HG03571 (cell line): Measurements from ENCODE around the gene HSPB8.

ENCODE experiments used
- ATAC-seq: cut with Tn5 transposase; IDR thresholded peaks from one replicate; pipeline ENCODE4 v1.9.1; 2021; ENCODE audit not compliant: unreplicated experiment

The HSPB8 gene, protein sequence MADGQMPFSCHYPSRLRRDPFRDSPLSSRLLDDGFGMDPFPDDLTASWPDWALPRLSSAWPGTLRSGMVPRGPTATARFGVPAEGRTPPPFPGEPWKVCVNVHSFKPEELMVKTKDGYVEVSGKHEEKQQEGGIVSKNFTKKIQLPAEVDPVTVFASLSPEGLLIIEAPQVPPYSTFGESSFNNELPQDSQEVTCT

DNA sequence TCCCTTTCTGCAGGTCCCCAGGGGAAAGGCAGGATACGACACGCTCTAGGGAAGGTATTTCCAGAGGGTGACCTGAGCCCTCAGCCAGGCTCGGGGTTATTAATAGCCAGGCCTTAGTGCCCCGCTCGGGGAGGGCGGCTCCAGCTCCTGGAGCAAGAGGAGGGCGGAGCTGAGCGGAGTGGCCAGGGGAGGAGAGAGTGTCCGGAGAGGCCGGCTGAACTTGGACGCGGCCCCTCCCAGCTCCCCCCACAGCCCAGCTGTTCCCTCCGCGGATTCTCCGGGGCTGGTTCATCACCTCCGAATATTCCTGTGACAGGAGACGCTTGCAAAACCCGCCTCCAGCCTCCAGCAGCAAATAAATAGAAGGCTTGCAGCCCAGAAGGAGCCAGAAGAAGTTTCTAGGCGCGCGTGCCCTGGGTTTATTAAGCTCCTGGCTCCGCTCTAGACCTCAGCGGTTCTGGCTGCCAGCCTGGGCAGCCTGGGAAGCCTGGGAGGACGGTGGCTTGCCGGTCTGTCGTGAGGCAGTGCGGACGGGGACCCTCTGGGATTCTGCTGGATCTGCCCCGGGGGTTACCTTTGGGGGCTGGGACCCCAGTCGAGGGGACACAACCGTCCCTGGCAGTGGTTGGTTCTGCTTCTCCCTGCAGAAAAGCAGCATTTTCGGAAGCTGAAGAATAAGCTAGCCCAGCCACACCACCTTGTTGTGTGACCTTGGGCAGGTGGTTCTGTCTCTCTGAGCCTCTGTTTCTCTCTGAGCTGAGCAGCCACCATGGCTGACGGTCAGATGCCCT lies at the start of gene HSPB8:
TSS of gene HSPB8 (plus strand) at position 388 of the 791 bp plus-strand sequence. CDS start at position 770, 382 bp downstream.
- ATAC-seq: no peak

DNA sequence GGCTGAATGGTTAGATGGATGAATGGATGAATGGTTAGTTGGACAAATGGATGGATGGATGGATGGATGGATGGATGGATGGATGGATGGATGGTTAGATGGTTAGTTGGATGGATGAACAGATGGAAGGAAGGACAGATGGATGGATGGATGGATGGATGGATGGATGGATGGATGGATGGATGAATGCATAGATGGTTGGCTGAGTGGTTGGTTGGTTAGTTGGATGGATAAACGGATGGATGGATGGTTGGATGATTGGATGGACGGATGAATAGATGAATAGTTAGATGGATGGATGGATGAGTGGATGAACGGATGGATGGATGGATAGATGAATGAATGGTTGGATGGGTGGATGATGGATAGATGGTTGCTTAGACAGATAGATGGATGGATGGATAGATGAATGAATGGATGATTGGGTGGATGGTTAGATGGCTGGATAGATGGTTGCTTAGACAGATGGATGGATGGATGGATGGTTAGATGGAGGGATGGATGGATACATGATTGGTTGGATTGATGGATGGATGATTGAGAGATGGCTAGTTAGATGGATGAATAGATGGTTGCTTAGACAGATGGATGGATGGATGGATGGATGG lies 48.8 kb upstream of the HSPB8 start:
- ATAC-seq: no peak

DNA sequence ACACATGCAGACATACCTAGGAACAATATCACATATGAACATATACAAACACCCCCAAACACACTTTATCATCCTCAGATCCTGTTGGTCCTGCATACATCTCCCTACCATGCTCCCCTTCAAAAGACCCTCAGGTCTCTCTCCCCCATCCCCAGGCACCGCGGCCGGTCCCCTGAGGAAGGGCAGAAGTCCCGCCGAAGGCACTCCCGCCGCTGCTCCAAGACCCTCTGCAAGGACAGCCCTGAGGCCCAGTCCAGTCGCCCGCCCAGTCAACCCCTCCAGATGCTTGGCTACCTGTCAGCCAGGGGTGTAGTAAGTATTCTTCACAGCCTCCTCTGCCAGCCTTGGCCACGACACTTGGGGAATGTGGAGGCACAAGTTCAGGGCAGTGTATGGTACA lies 48.2 kb upstream of the HSPB8 start:
- ATAC-seq: no peak

DNA sequence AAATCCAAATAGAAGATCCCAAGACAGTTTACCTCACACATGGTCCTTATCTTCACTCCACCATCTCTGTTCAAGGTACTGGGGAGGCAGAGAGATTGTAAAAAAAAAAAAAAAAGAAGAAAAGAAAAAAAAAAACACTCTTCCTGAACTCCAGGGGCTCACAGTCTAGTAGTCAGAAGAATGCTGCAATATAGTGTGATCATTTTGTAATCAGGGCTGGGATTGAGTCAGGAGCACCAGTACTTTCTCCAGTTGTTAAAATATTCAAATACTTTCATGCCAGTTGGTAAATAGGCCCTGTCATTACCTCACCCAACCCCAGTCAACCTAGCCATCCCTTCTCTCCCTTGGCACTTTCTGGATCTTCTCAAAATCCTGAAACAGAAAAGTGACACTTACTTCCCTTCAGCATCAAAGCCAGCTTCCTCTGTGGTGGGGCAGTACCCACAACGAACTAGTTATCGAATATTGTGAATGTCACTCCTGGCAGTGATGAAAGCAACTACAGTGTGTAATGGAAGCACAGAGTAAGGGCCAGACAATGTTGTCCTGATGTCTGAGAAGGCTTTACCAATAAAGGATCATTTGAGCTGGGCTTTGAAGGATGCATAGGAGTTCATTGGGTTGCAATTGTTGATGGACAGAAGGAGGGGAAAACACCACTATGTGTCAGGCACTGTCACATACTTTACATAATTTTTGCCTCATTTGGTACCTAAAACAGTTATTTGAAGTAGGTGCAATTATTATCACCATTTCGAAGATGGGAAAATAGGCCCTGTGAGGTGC lies 44.3 kb upstream of the HSPB8 start:
- no peak for ATAC-seq

DNA sequence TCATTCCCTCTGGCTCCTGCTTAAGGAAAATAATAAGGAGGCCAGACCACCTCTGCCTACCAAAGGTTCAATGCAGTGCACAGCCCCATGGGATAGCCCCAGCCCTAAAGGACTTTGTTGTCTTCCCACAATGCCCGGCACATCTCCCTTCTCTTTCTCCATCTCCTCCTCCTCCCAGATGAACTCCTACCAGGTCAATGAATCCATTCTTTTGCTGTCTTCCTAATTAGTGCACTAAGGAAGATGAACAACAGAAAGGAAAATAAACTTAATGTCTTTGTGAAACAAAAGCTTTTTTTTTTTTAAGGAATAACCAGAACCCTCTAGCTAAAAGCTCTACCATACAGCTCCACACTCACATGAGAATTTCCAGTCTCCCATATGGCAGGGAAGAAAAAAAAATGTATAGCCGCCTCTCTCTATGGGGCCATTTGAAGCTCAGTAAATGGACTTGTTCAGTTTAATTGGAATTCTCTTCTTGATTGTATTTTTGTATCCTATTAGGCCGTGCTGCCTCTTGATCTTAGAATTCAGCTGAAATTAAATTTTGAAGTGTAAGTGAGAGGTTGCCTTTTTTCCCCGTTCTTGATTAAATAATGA lies 41.8 kb upstream of the HSPB8 start:
- ATAC-seq: no peak

DNA sequence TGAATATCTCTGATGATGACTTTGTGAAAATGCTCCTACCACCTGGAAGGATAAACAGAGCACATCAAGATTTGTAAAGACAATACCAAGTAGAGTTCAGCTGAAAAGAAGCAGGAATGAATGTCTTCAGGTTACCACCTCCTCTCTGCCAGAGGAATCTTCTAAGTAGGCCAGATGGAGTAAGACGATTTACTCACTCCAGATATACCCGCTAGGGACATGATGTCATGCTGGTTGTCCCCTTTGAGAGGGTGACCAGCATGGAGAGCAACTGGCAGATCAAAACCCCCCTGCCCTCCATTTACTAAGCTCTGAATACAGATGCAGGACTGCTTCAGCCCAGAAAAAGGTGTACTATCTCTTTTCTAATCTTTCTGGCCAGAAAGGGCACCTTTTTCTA lies 39.3 kb upstream of the HSPB8 start:
- no peak for ATAC-seq

DNA sequence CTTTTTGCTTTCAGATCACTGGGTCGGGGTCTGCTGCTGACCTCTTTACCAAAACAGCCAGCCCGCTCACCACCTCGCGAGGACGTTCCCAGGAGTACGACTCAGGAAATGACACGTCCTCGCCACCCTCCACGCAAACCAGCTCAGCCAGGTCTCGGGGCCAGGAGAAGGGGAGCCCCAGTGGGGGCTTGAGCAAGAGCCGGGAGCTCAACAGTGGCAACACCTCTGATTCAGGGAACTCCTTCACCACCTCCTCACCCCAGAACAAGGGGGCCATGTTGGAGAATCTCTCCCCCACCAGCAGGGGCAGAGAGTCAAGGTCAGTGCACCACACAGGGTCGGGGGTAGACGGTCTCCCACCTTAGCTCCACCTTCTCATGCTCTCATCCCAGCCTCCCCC lies 33.4 kb upstream of the HSPB8 start:
- ATAC-seq: no peak

DNA sequence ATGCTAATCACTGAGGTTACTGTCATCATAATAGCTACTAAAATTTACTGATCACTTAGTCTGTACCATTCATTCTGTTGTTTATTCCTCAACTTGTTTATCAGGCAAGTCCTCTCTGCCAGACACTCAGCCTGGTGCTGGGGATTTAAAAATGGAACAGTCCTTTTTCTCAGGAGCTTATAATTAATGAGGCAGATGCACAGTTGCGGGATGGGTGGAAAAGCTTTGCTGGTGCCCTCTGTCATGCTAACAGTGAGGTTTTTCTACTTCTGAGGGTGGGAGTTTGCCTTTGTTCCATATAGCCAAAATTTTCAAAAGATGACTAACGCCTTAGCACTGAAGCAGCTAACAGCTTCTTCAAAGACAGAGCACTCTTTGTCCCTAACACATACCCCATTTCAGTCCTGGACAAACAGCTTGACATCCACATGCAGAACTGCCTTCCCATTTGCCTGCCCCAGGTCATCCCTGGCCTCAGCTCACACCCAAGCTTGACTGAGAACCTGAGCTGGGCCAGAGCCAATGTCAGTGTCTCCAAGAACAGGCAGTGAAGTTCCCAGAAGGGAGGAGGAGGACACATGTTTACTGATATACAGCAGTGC lies 30.8 kb upstream of the HSPB8 start:
- no peak for ATAC-seq

DNA sequence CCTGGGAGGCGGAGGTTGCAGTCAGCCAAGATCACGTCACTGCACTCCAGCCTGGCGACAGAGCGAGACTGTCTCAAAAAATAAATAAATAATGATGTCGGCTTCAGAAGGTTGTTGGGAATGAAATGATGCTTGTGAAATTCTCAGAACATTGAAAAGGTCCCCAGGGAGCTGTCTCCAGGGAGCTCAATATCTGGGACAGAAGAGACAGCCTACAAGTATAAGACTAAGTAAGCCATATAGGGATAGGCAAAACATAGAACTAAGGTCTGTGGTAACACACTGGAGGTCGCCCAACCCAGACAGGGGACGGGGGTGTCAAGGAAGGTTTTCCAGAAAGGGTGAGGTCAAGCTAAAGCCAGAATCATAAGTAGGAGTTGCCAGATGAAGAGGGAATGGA lies 29.5 kb upstream of the HSPB8 start:
- no peak for ATAC-seq

DNA sequence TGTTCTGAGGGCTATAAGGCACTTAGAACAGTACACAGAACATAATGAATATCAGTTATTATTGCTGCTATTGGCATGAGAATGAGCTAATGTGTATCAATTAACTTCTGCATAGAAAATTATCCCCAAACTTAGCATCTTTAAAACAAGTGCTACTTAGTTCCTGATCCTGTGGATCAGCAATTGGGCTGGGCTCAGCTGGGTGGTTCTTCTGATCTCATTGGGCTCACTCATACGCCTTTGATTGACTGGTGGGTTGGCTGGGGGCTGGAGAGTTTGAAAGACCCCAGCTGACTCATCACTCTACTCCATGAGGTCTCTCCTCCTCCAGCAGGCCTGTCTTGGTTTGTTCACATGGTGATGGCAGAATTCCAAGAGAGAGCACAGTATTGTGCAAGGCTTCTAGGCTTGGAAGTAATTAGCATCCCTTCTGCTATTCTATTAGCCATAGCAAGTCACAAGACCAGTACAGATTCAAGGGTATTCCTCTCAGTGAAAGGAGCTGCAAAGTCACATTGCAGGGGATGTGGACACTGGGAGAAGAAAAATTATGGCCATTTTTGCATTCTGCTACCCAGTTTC lies 27.2 kb upstream of the HSPB8 start:
- ATAC-seq: no peak

DNA sequence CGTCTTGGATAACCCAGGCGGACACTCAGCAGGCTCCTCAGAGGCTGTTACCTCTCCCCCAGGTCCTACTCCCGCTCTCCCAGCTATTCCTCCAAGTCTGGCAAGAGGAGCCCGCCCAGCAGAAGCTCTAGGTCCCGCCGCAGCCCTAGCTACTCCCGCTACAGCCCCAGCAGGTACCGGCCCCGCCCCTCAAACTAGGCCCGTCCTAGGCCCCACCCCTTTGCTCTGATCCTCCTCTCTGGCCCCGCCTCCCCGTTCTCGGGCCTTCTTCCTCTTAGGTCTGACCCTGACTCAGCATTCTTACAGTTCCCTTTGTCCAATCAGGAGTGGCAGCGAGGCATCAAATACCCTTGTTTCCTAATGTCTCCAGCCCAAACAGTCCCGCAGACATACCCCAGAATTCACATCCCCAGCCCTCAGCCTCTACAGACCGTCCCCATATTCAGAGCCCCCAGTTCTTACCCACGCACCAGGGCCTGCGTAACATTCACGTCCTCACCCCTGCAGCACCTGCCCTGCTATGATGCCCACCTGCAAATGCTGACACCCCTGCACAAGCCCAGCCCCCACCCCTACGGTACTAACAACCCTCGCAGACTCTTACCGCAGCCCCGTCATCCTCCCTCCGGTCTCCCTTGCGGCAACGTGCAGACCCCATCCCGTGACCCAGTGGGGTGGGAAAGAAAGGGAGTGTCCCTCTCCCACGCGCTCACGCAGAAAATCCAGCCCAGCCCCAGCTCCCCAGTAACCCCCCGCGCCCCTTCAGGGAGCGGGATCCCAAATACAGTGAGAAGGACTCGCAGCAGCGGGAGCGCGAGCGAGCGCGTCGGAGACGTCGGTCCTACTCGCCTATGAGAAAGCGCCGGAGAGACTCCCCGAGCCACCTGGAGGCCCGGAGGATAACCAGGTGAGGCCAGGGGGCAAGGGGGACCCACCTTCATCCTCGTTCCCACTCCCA lies 25.0 kb upstream of the HSPB8 start:
- ATAC-seq: no peak

DNA sequence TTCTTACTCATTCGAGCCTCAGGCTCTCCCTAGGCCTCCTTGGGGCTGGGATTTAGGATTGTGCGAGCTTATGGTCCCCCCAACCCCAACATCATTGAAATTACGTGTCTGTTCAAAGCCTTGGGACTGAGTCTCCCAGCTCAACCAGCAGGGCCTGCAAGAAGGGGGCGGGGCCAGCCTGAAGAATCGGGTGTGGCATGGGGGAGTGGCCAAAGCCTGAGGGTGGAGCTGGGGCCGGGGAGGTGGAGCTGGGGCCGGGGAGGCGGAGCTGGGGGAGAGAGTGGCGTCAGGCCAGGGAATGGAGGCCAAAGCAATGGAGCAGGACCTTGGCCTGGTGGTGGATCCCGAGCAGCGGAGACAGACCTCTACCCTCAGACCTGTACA lies 24.3 kb upstream of the HSPB8 start:
- ATAC-seq: no peak

DNA sequence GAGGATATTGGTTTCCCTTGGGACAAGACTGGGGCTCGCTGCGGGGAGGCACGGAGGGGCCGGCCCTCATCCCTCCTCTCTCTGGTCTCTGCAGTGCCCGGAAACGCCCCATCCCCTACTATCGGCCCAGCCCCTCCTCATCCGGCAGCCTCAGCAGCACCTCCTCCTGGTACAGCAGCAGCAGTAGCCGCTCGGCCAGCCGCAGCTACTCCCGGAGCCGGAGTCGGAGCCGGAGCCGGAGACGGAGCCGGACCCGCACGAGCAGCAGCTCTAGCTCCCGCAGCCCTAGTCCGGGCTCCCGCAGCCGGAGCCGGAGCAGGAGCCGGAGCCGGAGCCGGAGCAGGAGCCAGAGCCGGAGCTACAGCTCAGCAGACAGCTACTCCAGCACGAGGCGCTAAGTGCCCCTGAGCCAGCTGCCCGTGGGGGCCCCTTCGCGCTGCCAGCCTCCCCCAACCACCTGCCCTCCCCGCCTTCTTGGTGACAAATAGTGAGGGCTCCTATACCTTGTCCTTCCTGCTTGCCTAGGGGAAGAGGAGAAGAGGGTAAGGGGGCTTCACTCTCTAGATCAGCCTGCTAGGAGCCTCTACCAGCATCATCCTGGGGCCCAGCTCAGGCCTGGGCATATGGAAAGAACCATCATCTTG lies 22.2 kb upstream of the HSPB8 start:
- ATAC-seq: no peak

DNA sequence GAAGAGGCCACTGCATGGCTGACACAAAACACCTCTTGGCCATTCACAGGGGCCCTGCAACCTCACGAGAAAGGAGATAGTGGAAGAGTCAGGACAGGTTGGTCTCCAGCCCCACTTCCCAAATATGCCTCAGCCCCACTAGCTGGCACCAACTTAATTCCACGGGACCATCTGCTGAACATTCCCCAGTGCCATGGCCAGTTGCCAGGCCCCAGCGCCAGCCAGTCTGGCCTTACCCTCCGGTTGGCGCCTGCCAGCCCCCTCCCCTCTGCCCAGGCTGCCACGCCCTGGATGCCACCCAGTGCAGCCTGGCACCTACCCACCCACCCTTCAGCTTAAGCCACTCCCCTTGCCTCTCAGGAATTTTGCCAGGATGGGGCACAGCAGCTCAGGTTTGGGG lies 21.2 kb upstream of the HSPB8 start:
- ATAC-seq: no peak

DNA sequence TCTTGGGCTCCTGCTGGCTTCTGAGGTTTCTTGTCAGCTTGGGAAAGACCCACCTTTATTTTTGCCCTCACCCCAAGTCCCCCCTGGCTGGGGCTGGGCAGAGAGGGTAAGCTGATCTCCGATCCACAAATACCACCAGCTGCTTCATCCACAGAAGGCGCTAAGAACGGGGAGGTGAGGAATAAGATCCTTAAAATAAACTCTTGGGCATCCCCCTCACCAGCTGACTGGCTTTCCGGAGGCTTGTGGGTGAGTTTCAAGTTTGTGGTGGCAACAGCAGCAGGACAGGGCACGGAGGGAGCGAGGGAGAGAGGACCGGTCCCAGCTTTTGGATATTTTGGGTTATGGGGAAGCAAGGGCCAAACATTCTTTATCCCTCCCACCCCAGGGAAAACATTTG lies 20.8 kb upstream of the HSPB8 start:
- ATAC-seq: no peak

DNA sequence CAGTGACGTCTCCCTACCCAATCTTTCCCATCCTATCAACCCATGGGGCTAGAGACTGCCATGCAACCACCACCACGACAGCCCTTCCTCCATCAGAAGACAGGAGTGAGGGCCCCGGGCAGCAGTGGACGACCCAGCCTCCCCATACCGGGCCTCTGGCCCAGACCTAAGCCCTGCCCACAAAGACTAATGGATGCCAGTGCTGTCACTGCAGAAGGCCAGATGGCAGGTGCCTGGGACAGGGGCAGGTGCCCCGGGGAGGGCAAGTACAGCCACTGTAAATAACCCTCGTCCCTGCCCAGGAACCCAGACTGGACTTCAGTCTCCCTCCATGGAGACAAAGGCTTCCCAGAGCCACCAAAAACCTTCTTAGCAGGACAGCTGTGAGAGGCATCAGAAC lies 20.3 kb upstream of the HSPB8 start:
- no peak for ATAC-seq

DNA sequence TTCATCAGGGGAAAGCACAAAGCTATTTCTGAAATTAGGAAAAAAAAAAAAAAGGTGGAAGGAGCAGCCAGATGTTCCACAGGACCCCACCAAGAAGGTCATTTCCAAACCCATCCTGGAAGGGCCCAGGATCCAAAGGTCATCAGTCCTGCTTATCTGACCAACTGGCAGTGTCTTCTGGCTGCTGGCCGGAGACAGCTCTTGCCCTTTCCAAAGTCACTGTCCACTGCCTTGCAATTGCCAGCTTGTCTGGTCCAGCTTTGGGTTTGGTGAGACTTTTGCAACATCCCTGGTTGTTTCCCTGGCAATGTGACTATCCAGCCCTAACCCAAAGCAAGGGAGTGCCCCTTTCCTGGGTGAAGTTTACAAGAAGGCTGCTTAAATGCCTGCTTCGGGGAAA lies 18.9 kb upstream of the HSPB8 start:
- no peak for ATAC-seq

DNA sequence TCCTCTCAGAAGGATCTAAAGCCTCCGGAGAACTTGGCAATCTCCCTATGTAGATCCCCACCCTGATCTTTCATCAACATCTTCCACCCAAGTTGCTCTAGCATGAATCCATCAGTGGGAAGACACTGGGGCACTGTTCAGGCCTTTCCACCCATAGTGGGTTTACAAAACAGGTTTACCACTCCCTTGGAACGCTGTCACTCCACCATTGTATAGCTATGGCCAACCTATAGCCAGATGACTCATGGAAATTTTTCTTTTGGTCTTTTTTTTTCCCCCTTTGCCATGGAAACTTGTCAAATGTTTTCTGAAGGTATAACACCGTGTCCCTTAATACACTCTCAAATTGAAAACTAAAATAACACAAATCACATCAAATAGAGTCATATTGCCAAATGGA lies 10.8 kb upstream of the HSPB8 start:
- ATAC-seq: no peak

DNA sequence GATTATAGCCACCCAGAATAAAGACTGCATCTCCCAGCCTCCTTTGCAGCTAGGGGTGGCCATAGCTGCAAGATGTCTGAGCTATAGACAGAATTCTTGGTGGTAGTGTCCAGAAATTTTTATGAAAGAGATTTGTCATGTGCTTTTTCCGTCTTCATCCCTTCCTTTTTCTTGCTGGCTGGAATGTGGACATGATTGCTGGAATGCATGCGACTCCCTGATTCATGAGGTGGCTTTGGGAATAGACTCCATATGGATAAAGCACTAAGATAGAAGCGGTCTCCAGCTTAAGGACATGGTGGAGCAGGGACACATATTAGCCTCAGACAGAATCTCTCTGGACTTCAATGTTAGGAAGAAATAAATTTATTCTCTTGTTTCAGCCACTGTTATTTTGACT lies 10.0 kb upstream of the HSPB8 start:
- no peak for ATAC-seq
